HG02938 (cell line): ENCODE measurements around the gene MYH11.
"Not testable (repeated sequence)": the region's sequence is repeated elsewhere in the genome, so short reads cannot be mapped to it uniquely, and the experiment has no call there.

Source experiments
- ATAC-seq: cut with Tn5 transposase; IDR thresholded peaks from one replicate; pipeline ENCODE4 v1.9.1; 2021; ENCODE audit warnings: mild to moderate bottlenecking, moderate library complexity; ENCODE audit not compliant: unreplicated experiment

The MYH11 gene

GRCh38 chr16:15726715-15727114, 130.1 kb downstream of the MYH11 start:
- ATAC-seq, result no peak

- ATAC-seq, result no peak
Measured at GRCh38 chr16:15725641-15726240, 131.1 kb downstream of the MYH11 start.

GRCh38 chr16:15723808-15724207, 133.0 kb downstream of the MYH11 start:
- no peak for ATAC-seq

- no peak for ATAC-seq
Measured at GRCh38 chr16:15721018-15721417, 135.8 kb downstream of the MYH11 start.

GRCh38 chr16:15716694-15717447, 140.0 kb downstream of the MYH11 start:
- ATAC-seq, result no peak

- ATAC-seq, result no peak
Measured at GRCh38 chr16:15715221-15715620, 141.6 kb downstream of the MYH11 start.

- no peak for ATAC-seq
Measured at GRCh38 chr16:15714393-15715172, 142.2 kb downstream of the MYH11 start.

GRCh38 chr16:15708997-15709396, 147.8 kb downstream of the MYH11 start:
- no peak for ATAC-seq

GRCh38 chr16:15708096-15708495, 148.7 kb downstream of the MYH11 start:
- ATAC-seq, result no peak

GRCh38 chr16:15707332-15707731, 149.5 kb downstream of the MYH11 start:
- no peak for ATAC-seq

- no peak for ATAC-seq
Measured at GRCh38 chr16:15705064-15705565, 151.7 kb downstream of the MYH11 start.

GRCh38 chr16:15704545-15704987, 152.3 kb downstream of the MYH11 start:
- no peak for ATAC-seq

- ATAC-seq, result no peak
Measured at GRCh38 chr16:15703029-15703736, 153.6 kb downstream of the MYH11 start.

GRCh38 chr16:15701975-15702970, 154.6 kb downstream of the MYH11 start:
- ATAC-seq, result no peak

- no peak for ATAC-seq
Measured at GRCh38 chr16:15701367-15701766, 155.5 kb downstream of the MYH11 start.

GRCh38 chr16:15699819-15700218, 157.0 kb downstream of the MYH11 start:
- ATAC-seq, result no peak

- ATAC-seq, result no peak
Measured at GRCh38 chr16:15694499-15694898, 162.3 kb downstream of the MYH11 start.

- not testable (repeated sequence) for ATAC-seq
Measured at GRCh38 chr16:15692508-15692907, 164.3 kb downstream of the MYH11 start.

GRCh38 chr16:15691046-15691445, 165.8 kb downstream of the MYH11 start:
- no peak for ATAC-seq

GRCh38 chr16:15690296-15690695, 166.5 kb downstream of the MYH11 start:
- ATAC-seq, result no peak
